H1 (cell line): ENCODE data around the gene ARID2. TPM values are rescaled to one million over a fixed set of nuclear protein-coding genes. Genes with fewer than 3 reads are reported as not detected.

Experiments
- ATF3 ChIP-seq: IDR thresholded peaks from 2 replicates; pipeline ENCODE4 v1.6.1; 2011; ENCODE audit warnings: low read depth, mild to moderate bottlenecking, low read length; ENCODE audit not compliant: insufficient read depth
- FOSL1 ChIP-seq: IDR thresholded peaks from 2 replicates; pipeline ENCODE4 v1.6.1; 2011; ENCODE audit warnings: mild to moderate bottlenecking, low read depth, low read length, moderate library complexity; ENCODE audit not compliant: insufficient read depth
- NANOG ChIP-seq: IDR thresholded peaks from 2 replicates; pipeline ENCODE4 v1.6.1; 2011; ENCODE audit warnings: low read length, low read depth, mild to moderate bottlenecking, inconsistent platforms; ENCODE audit not compliant: insufficient read depth, poor library complexity, severe bottlenecking
- NRF1 ChIP-seq: IDR thresholded peaks from 2 replicates; pipeline ENCODE4 v1.6.1; 2011; ENCODE audit warnings: mild to moderate bottlenecking, low read depth, low read length, improper control_type of control experiment
- PHF8 ChIP-seq: fragments of 200-600 bp; sonication (generic); conservative IDR thresholded peaks from 2 replicates; pipeline ENCODE4 v1.7.1; 2012; ENCODE audit warnings: low read depth, mild to moderate bottlenecking, inconsistent platforms, low read length, moderate library complexity
- POU5F1 ChIP-seq: IDR thresholded peaks from 2 replicates; pipeline ENCODE4 v1.6.1; 2011; ENCODE audit warnings: low read depth, mild to moderate bottlenecking, low read length, moderate library complexity
- SP1 ChIP-seq: IDR thresholded peaks from 2 replicates; pipeline ENCODE4 v1.6.1; 2011; ENCODE audit warnings: low read depth, low read length
- TEAD4 ChIP-seq: IDR thresholded peaks from 2 replicates; pipeline ENCODE4 v1.6.1; 2012; ENCODE audit warnings: low read depth, low read length, inconsistent platforms, mixed read lengths
- polyA plus RNA-seq, 7 experiments: library from polyadenylated mRNA; depleted of rRNA in 3 of 7; stranded (reverse) in 5 of 7; unstranded in 2 of 7; fragments of >200 nt in 5 of 7; fragments of 200-250 nt in 2 of 7; gene quantifications; 1 replicate in 5 of 7; 2 replicates in 1 of 7; 4 replicates in 1 of 7; pipeline versions ENCODE4 v1.2.1 to v1.2.3, GENCODE V29; 2011 to 2013; ENCODE audit warnings: missing spikeins in 2 of 7, mixed read lengths in 2 of 7
- total RNA-seq: library from RNA; stranded (reverse); fragmentation: NEBNext Ultra II Directional; extraction: Animal tissue kit (Norgen Biotek cat#: 25700); gene quantifications from 2 replicates; pipeline ENCODE4 v1.2.1, GENCODE V29; 2021

The ARID2 gene
- total and polyA plus RNA-seq, 2 of the 8 experiments (the other 6 are each of a cell fraction or from before 2014, with no cell fraction given): 32.0 to 45.2 TPM

- TF ChIP-seq ATF3 (no peak), FOSL1 (no peak), TEAD4 (no peak), PHF8 (peak; percentile 31; the same call in 1 of the 2 replicates), NRF1 (no peak), POU5F1 (no peak), NANOG (no peak), SP1 (no peak)
Observed at GRCh38 chr12:45730348-45731189, 1.1 kb downstream of the ARID2 start (continued).
